Activated T-helper 1 cell treated with anti-CD3 and anti-CD28 coated beads, Interleukin-2, amount 50 U/mL, for 16 hours (primary cell): ENCODE data around the gene KMT2C.
A peak's percentile ranks its signal among the peaks of the same experiment; 100 is the strongest.
"Not testable (repeated sequence)": the region's sequence is repeated elsewhere in the genome, so short reads cannot be mapped to it uniquely, and the experiment has no call there.

ENCODE experiments used
- DNase-seq, 2 donors: peaks; one replicate each; pipeline ENCODE4 v3.0.0-alpha.2; 2020; ENCODE audit warnings: low read depth in 1 of 2, low spot score in 1 of 2

The KMT2C gene

DNA sequence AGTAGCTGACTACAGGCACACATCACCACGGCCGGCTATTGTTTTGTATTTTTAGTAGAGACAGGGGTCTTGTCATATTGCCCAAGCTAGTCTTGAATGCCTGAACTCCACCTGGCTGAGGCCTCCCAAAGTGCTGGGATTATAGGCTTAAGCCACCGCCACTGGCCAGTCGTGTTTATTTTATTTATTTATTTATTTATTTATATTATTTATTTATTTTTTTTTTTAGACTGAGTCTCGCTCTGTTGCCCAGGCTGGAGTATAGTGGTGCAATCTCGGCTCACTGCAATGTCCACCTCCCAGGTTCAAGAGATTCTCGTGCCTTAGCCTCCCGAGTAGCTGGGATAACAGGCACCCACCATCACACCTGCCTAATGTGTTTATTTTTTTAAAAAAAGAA lies 6.0 kb upstream of the KMT2C start:
- not testable (repeated sequence) for DNase-seq

DNA sequence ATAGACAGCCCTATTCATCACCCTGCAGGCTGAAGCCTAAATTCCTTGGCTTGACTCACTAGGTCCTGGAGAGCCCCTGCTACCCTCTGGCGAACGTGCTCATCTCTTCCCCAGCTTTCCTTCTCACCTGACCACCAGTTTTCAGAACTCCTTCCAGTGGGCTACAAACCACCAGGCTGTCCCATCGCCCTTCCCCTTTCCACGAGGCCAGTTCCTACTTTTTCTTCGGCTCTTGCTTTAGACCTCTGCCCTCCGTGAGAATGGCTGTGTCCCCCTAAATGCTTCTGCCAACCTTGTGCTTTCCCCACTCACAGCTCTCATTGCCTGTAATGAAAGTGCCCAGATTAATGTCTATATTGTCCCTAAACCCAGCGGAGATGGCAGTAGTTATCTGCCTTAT lies 5.4 kb upstream of the KMT2C start:
- not testable (repeated sequence) for DNase-seq

- DNase-seq, result not testable (repeated sequence)
Measured at GRCh38 chr7:152438017-152438416, 2.2 kb upstream of the KMT2C start.

GRCh38 chr7:152436931-152437575 lies 1.2 kb upstream of the KMT2C start:
- DNase-seq, result not testable (repeated sequence)

- peak; percentile 79 to 90 for DNase-seq
Measured at GRCh38 chr7:152436111-152436930, 518 bp upstream of the KMT2C start.

DNA sequence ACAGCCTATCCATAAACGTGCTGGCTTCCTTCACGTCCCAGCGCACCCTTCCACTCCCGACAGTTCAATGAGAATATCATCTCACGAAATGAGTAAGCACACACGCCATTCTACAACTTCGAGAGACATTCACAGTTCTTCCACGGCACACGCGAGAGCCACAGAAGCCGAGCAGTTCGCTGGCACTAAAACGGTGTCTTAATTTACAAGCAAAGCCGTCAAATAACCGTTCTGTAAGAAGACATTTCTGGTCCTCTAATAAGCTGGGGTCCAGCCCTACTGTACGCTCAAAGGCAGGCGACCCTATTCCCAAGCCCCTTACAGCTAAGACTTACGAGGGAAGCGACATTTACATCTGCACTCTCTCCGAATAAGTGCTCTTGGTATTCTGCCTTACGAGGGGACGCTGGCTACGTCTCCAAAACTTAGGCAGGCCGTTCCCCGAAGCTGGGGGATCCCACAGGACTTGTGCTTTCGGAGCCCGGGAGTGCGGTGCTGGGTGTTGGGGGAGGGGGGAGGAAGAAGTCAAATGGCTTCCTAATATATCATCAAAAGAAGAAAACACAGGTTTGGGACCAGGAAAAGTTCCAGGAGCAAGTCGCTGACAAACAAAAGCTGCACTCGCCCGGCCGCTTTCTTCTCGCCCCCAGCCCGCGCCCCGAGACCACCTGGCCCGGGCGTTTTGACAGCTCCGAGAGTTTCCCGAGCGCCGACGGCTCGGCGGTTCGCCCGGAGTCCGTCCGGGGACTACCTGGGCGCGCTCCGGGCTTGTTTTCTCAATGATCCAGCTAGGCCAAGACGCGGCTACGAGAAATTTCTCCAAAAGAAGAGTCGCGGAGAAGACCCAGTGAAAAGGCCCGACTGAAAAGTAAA lies 1.1 kb downstream of the KMT2C start:
- peak in 1 of 2 donors; percentile 15 for DNase-seq

GRCh38 chr7:152433721-152434490 lies 1.9 kb downstream of the KMT2C start:
- peak; percentile 32 to 48 for DNase-seq

DNA sequence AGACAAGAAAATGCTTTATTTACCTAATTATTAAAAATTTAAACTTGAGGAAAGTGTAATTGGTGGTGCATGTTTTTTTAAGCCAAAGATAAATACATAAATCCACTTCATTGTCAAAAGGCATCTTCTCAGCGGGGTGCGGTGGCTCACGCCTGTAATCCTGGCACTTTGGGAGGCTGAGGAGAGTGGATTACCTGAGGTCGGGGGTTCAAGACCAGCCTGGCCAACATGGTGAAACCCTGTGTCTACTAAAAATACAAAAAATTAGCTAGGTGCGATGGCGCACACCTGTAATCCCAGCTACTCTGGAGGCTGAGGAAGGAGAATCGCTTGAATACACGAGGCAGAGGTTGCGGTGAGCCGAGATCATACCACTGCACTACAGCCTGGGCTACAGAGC lies 3.1 kb downstream of the KMT2C start:
- DNase-seq, result not testable (repeated sequence)

- no peak for DNase-seq
Measured at GRCh38 chr7:152430854-152431253, 4.9 kb downstream of the KMT2C start.

- DNase-seq, result not testable (repeated sequence)
Measured at GRCh38 chr7:152430118-152430517, 5.7 kb downstream of the KMT2C start.

GRCh38 chr7:152424348-152425108 lies 11.3 kb downstream of the KMT2C start:
- DNase-seq, result no peak

DNA sequence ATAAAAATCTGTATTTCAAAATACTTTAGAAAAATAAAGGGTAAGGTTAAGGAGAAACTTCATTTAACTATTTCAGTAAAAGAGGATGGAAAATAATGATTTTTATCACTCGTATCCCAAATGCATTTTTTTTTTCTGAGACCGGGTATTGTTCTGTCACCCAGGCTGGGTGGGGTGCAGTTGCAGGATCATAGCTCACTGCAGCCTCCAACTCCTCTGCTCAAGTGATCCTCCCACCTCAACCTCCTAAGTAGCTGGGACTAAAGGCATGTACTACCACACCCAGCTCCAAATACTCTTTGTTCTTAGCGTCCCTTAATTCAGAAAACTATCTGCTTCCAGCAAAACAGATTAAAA lies 11.8 kb downstream of the KMT2C start:
- no peak for DNase-seq

DNA sequence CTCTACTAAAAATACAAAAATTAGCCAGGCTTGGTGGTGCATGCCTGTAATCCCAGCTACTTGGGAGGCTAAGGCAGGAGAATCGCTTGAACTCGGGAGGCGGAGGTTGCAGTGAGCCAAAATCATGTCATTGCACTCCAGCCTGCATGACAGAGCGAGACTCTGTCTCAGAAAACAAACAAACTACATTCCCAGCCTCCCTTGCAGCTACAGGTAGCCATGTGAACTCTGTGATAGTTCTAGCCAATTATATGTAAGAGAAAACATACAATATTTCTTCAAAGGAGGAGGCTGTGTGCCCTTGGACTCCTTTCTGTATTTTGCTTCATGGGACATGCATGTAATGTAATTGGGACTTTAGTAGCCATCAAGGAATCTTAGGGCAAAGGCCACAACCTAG lies 12.6 kb downstream of the KMT2C start:
- DNase-seq, result not testable (repeated sequence)

DNA sequence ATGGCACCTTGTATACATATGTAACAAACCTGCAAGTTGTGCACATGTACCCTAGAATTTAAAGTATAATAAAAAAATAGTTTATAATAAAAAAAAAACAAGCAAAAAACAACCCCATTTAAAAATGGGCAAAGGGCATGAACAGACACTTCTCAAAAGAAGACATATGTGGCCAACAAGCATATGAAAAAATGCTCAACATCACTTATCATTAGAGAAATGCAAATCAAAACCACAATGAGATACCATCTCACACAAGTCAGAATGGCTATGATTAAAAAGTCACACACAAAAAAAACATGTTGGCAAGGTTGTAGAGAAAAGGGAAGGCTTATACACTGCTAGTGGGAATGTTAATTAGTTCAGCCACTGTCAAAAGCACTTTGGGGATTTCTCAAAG lies 14.9 kb downstream of the KMT2C start:
- DNase-seq, result not testable (repeated sequence)

GRCh38 chr7:152419473-152420429 lies 16.1 kb downstream of the KMT2C start:
- no peak for DNase-seq

- DNase-seq, result no peak
Measured at GRCh38 chr7:152414779-152415178, 21.0 kb downstream of the KMT2C start.

DNA sequence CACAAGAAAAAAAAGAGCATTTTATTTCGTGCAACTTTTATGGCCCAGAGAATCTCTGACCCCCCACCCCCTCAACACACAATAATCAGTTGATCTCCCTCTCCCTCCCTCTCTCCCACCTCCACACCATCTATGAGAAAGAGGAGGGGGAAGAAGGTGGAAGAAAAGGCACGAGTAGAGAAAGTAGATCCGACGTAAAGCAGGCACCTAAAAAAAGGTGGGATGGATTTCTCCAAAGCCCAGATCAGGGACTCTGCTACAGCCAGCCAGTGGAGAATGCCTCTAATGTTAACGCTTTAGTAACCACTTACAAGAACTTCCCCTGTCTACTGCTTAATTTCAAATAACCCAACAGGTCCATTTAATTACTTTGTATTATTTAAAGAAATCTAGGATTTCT lies 24.4 kb downstream of the KMT2C start:
- no peak for DNase-seq

DNA sequence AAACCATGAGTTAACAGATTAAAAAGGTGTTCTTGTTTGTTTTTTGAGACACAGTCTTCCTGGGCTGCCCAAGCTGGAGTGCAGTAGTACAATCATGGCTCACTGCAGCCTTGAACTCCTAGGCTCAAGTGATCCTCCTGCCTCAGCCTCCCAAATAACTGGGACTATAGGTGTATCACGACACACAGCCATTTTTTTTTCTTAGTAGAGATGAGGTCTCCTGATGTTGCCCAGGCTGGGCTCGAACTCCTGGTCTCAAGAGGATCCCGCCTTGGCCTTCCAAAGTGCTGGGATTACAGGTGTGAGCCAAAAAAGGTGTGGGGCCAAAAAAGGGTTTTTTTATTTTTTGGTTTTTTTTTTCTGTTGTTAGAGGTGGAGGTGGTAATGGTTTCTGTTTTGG lies 29.3 kb downstream of the KMT2C start:
- no peak for DNase-seq

DNA sequence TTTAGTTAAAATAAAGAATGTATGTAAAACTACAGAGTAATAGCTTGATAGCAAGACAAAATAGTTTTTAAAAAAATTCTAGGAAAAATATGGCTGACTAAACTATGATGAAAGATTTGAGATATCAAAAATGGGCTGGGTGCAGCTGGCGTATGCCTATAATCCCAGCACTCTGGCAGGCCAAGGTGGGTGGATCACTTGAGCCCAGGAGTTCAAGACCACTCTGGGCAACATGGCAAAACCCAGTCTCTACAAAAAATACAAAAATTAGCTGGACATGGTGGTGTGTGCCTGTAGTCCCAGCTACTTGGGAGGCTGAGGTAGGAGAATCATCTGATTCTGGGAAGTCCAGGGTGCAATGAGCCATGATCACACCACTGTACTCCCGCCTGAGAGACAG lies 29.8 kb downstream of the KMT2C start:
- not testable (repeated sequence) for DNase-seq
